Upper lobe of left lung (tissue), 4 donors: Measurements from ENCODE around the gene SERPINA9.

Source experiments
- EP300 ChIP-seq, 4 donors: sonication (generic); formaldehyde crosslinking; IDR thresholded peaks; one replicate each; pipeline ENCODE4 v1.5.1; 2017; ENCODE audit warnings: antibody characterized with exemption in 4 of 4, control low read depth in 2 of 4
- POLR2A ChIP-seq, 4 donors: fragments of 450-650 bp; IDR thresholded peaks; one replicate each; pipeline ENCODE4 v1.5.1; 2016 to 2017; ENCODE audit warnings: antibody characterized with exemption in 4 of 4, mild to moderate bottlenecking in 2 of 4
- POLR2AphosphoS5 ChIP-seq, 2 donors: sonication (generic); formaldehyde crosslinking; IDR thresholded peaks; one replicate each; pipeline ENCODE4 v1.5.1; 2017; ENCODE audit warnings: antibody characterized with exemption in 2 of 2
- TF ChIP-seq, protein P1 (sequence below), 6 experiments: fragments of 450-650 bp in 4 of 6; fragments of 200-600 bp in 2 of 6; sonication (generic) in 2 of 6; IDR thresholded peaks; one replicate each; pipeline ENCODE4 v1.5.1; 2016 to 2019; ENCODE audit warnings: antibody characterized with exemption in 6 of 6

DNA sequence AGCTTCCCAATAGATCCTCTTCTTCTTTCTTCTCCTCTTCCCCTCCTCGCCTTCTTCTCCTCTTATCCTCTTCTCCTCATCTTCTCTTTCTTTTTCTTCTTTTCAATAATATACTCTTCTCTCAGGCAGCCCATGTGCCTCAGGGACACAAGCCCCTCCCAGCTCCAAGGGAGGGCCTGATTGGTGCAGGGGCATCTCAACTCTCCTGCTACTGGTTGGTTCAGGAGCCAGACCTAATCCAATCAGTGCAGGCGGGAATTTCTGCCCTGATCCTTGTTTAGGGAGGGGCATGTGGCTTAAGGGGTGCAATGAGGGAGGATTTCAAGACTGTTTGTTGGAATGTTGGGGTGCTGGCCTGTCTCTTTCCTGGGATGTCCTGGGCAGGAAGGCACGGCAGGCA is 24.3 kb upstream of the SERPINA9 start:
- TF ChIP-seq, protein P1, sequence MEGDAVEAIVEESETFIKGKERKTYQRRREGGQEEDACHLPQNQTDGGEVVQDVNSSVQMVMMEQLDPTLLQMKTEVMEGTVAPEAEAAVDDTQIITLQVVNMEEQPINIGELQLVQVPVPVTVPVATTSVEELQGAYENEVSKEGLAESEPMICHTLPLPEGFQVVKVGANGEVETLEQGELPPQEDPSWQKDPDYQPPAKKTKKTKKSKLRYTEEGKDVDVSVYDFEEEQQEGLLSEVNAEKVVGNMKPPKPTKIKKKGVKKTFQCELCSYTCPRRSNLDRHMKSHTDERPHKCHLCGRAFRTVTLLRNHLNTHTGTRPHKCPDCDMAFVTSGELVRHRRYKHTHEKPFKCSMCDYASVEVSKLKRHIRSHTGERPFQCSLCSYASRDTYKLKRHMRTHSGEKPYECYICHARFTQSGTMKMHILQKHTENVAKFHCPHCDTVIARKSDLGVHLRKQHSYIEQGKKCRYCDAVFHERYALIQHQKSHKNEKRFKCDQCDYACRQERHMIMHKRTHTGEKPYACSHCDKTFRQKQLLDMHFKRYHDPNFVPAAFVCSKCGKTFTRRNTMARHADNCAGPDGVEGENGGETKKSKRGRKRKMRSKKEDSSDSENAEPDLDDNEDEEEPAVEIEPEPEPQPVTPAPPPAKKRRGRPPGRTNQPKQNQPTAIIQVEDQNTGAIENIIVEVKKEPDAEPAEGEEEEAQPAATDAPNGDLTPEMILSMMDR (IDR thresholded peaks at IDR 0.05), result no peak
- TF ChIP-seq POLR2AphosphoS5 (IDR thresholded peaks at IDR 0.05), result no peak
- no peak for TF ChIP-seq POLR2A (IDR thresholded peaks at IDR 0.05)
- no peak for TF ChIP-seq EP300 (IDR thresholded peaks at IDR 0.05)
